PC-3 (cell line): ENCODE data around the gene ARMC7.
"Not testable (repeated sequence)": the region's sequence is repeated elsewhere in the genome, so short reads cannot be mapped to it uniquely, and the experiment has no call there.

Experiments used
- CTCF ChIP-seq: fragments of 300-600 bp; sonication (generic); conservative IDR thresholded peaks from 2 replicates; pipeline ENCODE4 v1.5.1; 2017; ENCODE audit warnings: antibody characterized with exemption, low read depth, mild to moderate bottlenecking, low read length
- EZH2 ChIP-seq: fragments of 300-600 bp; sonication (generic); IDR thresholded peaks from one replicate; pipeline ENCODE4 v1.6.1; 2017; ENCODE audit warnings: antibody characterized with exemption, mild to moderate bottlenecking, low read length; ENCODE audit not compliant: unreplicated experiment

GRCh38 chr17:75072909-75073308, 36.9 kb upstream of the ARMC7 start:
- TF ChIP-seq CTCF, EZH2: not testable (repeated sequence)
